Myocyte (in vitro differentiated cells): ENCODE measurements around the gene CNTLN. TPM values are rescaled to one million over a fixed set of nuclear protein-coding genes. Genes with fewer than 3 reads are reported as not detected.
A peak's percentile ranks its signal among the peaks of the same experiment; 100 is the strongest.
"Not testable (repeated sequence)": the region's sequence is repeated elsewhere in the genome, so short reads cannot be mapped to it uniquely, and the experiment has no call there.

Experiments
- DNase-seq: peaks from one replicate; pipeline ENCODE4 v3.0.0-alpha.2; 2012; ENCODE audit warnings: low read depth
- polyA plus RNA-seq: library from polyadenylated mRNA; unstranded; fragments of >200 nt; gene quantifications from one replicate; pipeline ENCODE4 v1.2.1, GENCODE V29; 2012; ENCODE audit warnings: missing spikeins
- total RNA-seq: library from RNA; depleted of rRNA; stranded (reverse); fragments of >200 nt; gene quantifications from 2 replicates; pipeline ENCODE4 v1.2.3, GENCODE V29; 2014

Gene CNTLN
- 6.5 and 7.4 TPM in 2 replicates for total RNA-seq
- polyA plus RNA-seq, result 1.4 TPM

- peak; percentile 95 for DNase-seq
These were observed at the start of gene CNTLN for GRCh38 chr9:17134396-17135294. Gene CNTLN (plus strand): TSS chr9:17135040. CDS start chr9:17135066, 26 bp downstream.

DNA sequence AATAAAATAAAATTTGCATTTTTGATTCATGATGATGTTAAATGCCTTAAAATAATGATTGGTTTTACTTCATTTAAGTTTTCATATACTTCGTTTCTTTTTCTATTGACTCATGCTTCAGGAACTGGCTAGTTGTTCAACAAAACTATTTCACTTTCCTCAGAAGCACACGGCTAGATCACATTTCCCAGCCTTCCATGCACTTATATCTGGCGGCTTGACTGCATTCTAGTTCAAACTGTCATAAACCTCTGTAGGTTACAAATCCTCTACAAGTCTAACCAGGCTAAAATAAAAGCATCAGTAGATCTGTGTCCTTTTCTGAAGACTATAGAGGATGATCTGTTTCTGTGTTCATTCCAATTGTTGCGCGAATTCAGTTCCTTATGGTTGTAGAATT lies 46.3 kb upstream of the CNTLN start:
- no peak for DNase-seq

- no peak for DNase-seq
These were observed 44.8 kb upstream of the CNTLN start for GRCh38 chr9:17090041-17090440.

DNA sequence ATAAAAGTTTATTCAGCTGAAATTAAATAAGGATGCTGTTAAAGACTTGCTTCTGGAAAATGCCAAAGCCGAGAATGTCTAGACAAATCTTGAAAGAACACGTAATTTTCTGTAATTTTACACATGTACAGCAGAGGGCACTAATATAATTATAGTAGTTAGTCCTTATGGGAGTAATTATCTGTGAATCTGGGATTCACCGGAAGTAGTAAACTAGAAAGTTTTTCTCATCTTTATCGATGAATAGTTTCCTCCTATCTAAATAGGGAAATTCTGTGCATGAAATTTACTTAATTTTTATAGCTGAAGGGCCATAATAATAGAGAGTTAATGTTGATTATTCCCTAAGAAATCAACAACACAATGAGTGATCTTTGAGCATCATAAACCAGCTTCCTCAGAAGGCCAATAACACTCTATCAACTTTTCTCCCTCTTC lies 18.4 kb upstream of the CNTLN start:
- peak; percentile 52 for DNase-seq

- no peak for DNase-seq
These were observed 17.5 kb upstream of the CNTLN start for GRCh38 chr9:17117372-17117771.

DNA sequence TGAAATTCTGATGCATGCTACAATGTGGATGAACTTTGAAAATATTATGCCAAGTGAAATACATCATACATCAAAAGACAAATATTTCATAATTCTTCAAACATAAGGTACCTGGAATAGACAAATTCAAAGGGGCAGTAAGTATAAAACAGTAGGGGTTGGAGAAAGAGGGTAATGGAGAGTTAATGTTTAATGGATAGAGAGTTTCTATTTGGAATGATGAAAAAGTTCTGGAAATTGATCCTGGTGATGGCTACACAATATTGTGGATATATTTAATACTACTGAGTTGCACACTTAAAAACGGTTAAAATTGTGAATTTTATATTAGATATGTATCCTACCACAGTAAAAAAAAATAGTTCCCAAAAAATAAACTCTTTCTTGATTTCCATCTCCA lies 14.6 kb upstream of the CNTLN start:
- DNase-seq, result no peak

DNA sequence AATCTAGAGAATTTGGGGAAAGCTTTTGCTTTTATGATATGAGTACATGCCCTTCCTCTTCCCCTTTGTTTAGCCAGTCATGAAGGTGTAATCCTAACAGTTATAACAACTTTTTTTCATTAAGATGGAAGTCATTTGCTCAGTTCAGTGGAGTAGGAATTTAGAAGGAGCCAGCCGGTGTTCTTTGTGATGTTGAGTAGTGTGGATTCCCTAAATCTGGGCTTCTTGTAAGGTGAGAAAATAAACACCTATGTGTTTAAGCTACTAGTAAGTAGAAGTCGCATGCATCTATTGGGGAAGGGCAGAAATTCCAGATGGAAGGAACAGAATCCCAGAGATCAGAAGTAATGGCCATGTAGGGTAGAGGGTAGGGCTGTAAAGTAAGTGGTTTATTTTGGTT lies 13.6 kb upstream of the CNTLN start:
- no peak for DNase-seq

GRCh38 chr9:17130291-17130690 lies 4.5 kb upstream of the CNTLN start:
- DNase-seq, result no peak

- DNase-seq, result no peak
These were observed 4.1 kb upstream of the CNTLN start for GRCh38 chr9:17130725-17131124.

DNA sequence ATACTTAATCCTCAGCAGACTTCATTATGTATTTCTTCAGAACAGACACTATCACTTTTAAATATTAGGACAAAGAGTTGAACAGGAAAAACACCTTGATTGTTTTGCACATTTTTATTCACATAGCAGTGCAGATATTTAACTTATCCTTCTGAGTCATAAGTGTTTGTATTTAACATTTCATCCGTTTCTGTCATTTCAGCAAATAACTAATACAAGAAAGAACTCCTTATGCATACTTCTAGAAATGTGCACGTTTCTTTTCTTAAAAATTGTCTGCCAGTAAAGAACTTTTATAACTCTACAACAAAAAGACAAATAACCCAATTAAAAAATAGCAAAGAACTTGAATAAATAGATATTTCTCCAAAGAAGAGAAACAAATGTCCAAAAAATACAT lies 3.3 kb upstream of the CNTLN start:
- no peak for DNase-seq

GRCh38 chr9:17135295-17136160 lies 688 bp downstream of the CNTLN start:
- DNase-seq, result peak; percentile 66

GRCh38 chr9:17137566-17137965 lies 2.7 kb downstream of the CNTLN start:
- no peak for DNase-seq

- no peak for DNase-seq
These were observed 3.7 kb downstream of the CNTLN start for GRCh38 chr9:17138503-17138902.

DNA sequence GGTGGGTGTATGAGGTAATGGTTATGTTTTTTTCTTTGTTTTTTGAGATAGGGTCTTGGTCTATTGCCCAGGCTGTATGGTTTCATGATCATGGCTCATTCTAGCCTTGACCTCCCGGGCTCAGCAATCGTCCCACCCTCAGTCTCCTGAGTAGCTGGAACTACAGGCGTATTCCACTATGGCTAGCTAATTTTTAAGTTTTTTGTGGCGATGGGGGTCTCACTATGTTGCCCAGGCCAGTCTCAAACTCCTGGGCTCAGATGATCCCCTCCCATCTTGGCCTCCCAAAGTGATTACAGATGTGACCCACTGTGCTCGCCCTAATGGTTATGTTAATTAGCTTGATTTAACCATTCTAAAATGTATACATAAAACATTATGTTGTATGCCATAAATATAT lies 5.6 kb downstream of the CNTLN start:
- no peak for DNase-seq

GRCh38 chr9:17148324-17148723 lies 13.5 kb downstream of the CNTLN start:
- DNase-seq, result no peak

- peak; percentile 2 for DNase-seq
These were observed 24.6 kb downstream of the CNTLN start for GRCh38 chr9:17159469-17159868.

DNA sequence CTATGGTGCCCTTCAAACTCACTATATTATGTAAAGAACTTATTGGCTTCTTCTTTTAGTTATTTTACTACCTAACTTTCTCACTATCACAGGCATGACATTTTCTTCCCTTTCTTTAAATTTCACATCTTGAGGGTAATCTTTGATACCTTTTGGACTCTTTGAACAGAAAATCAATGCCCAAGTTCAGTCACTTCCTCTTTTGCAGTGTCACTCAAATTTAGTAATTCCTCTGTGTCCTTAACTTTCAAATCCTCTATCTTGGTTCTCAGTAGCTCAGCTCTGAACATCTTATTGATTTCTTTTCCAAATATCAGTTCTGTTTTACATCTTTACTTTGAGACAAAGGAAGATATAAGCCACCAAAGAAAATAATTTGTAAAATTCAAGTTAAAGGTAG lies 25.5 kb downstream of the CNTLN start:
- DNase-seq, result no peak

DNA sequence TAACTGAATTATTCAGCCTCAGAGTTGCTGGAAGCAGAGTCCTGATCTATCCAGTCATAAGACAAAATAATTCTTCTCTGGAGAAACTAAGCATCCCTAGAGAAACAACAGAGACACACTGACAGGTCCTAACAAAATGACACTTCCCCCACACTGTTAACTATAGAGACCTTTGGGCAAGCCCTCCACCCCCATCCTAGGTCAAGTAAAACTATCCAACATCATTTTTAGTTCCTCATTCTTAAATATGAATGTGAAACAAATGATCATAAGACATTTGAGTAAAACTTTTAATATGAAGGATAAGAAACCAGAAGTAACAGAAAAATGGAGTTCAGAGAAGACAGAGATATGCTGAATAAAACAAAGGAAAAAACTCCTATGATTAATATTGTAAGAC lies 30.9 kb downstream of the CNTLN start:
- no peak for DNase-seq

GRCh38 chr9:17166346-17166745 lies 31.5 kb downstream of the CNTLN start:
- DNase-seq, result no peak

DNA sequence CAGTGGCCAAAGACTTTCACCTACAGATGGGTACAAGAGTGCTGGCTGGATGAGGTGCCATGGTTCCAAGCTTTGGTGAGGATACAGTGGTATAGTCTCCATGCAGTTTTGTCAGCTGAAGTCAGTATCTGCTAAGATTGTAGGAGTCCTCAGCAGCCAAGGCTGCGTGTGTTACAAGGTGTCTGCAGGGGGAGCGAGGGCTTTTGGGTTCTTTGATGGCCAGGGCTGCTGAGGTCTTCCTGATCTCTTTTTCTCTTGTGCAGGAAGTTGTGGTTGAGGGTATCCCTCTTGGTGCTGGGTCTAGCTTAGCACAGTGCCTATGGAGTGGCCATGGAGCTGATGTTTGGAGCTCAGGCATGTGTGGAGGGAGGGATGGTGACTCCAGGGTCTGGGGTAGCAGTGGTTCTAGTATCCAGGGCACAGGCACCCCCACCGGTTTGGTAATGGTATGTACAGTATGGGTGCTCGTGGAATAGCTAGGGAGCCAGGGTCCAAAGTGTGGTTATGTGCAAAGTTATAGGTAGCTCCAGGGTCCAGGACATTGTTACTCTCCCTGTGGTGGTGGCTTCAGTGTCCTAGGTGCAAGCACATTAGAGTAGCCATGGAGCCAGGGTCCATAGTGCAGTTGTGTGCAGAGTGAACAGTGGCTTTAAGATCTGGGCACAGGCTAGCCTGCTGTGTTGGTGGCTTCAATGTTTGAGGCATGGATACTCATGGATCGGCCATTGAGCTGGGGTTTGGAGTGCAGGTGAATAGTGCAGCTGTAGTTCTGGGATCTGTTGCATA lies 36.7 kb downstream of the CNTLN start:
- no peak for DNase-seq

GRCh38 chr9:17177496-17177895 lies 42.7 kb downstream of the CNTLN start:
- not testable (repeated sequence) for DNase-seq
